ENCODE measurements around the gene ERC1.

DNA sequence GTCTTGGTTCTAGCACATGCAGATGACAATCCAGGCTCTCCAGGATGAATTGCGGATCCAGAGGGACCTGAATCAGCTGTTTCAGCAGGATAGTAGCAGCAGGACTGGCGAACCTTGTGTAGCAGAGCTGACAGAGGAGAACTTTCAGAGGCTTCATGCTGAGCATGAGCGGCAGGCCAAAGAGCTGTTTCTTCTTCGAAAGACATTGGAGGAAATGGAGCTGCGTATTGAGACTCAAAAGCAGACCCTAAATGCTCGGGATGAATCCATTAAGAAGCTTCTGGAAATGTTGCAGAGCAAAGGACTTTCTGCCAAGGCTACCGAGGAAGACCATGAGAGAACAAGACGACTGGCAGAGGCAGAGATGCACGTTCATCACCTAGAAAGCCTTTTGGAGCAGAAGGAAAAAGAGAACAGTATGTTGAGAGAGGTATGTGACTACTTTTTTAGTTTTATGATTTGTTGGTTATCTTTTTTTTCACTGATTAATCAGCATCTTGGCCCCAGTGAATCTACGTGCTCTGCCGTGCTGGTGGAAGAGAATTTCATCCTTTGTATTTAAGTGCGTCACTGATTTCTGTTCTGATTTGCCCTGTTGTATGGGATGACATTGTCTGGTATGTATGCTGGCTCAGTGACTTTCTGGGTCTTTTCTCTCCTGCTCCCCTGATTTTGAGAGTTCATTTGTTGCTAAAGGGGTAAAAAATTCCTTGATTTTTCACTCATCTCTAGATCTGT lies 92.3 kb downstream of the ERC1 start:
- TF ChIP-seq, protein P1, sequence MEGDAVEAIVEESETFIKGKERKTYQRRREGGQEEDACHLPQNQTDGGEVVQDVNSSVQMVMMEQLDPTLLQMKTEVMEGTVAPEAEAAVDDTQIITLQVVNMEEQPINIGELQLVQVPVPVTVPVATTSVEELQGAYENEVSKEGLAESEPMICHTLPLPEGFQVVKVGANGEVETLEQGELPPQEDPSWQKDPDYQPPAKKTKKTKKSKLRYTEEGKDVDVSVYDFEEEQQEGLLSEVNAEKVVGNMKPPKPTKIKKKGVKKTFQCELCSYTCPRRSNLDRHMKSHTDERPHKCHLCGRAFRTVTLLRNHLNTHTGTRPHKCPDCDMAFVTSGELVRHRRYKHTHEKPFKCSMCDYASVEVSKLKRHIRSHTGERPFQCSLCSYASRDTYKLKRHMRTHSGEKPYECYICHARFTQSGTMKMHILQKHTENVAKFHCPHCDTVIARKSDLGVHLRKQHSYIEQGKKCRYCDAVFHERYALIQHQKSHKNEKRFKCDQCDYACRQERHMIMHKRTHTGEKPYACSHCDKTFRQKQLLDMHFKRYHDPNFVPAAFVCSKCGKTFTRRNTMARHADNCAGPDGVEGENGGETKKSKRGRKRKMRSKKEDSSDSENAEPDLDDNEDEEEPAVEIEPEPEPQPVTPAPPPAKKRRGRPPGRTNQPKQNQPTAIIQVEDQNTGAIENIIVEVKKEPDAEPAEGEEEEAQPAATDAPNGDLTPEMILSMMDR (IDR thresholded peaks at IDR 0.05): no peak
- TF ChIP-seq POLR2A (IDR thresholded peaks at IDR 0.05): no peak

Measured in uterus (tissue), 2 donors.